ENCODE results near the gene DCXR. TPM values are rescaled to one million over a fixed set of nuclear protein-coding genes. Genes with fewer than 3 reads are reported as not detected.

Gene DCXR
- polyA plus RNA-seq, 3 donors = 88.8 to 93.1 (median 90.3) TPM

- Histone ChIP-seq H3K4me2 (replicated peaks; ENCODE audit: extremely low read depth, low read length, poor library complexity, severe bottlenecking) (no peak overlapping the region), H3K4me1 (ENCODE audit: control insufficient read depth in 1 of 2, insufficient read depth in 2 of 2, low read length in 2 of 2) (peaks cover 20 to 29% of the 10 kb centered on the region in 2 donors), H3K4me3 (replicated peaks in 1 of 3; ENCODE audit: low read depth in 2 of 3, low read length in 3 of 3) (no peak overlapping the region), H2AFZ (ENCODE audit: insufficient read depth, low read depth, low read length, poor library complexity, severe bottlenecking) (no peak overlapping the region), H3K79me2 (ENCODE audit: insufficient read depth, low read length) (peaks cover 24% of the 10 kb centered on the region), H3K27me3 (ENCODE audit: control insufficient read depth in 2 of 2, insufficient read depth in 2 of 2, low read length in 2 of 2) (no peaks in the 10 kb centered on the region), H3K27ac (ENCODE audit: low read depth in 1 of 2, low read length in 2 of 2) (no peak overlapping the region), H3K9me3 (replicated peaks in 1 of 2; ENCODE audit: control insufficient read depth in 1 of 2, insufficient read depth in 1 of 2, low read length in 2 of 2) (no peaks in the 10 kb centered on the region), H4K20me1 (ENCODE audit: insufficient read depth, low read length) (peaks cover 19% of the 10 kb centered on the region), H3K36me3 (replicated peaks in 1 of 2; ENCODE audit: control insufficient read depth in 1 of 2, insufficient read depth in 2 of 2, low read length in 2 of 2) (peaks cover 28 to 37% of the 10 kb centered on the region in 2 donors), H3K9ac (ENCODE audit: insufficient read depth, low read length, poor library complexity, severe bottlenecking) (no peak overlapping the region)
- peaks cover 19% of the 10 kb centered on the region for H3K4me1 Mint-ChIP-seq
- no peak overlapping the region for H3K4me3 Mint-ChIP-seq
- peaks cover 17 to 45% of the 10 kb centered on the region in 2 donors for H3K36me3 Mint-ChIP-seq
- 95% methylated on average over 5 of the region's 8 CpGs for WGBS (ENCODE audit: insufficient coverage)
- H3K9me3 Mint-ChIP-seq = no peaks in the 10 kb centered on the region
- H3K27me3 Mint-ChIP-seq (ENCODE audit: low read depth in 3 of 3) = no peaks in the 10 kb centered on the region
- intact Hi-C loops (cut with micrococcal nuclease) = no loop called here
- DNase-seq = no peak
- H3K27ac Mint-ChIP-seq = no peak overlapping the region
- no peak for TF ChIP-seq CTCF (IDR thresholded peaks at IDR 0.05)
Observed at GRCh38 chr17:82049106-82049505, 11.6 kb upstream of the DCXR start.

- Histone ChIP-seq H3K36me3 (replicated peaks in 1 of 2; ENCODE audit: control insufficient read depth in 1 of 2, insufficient read depth in 2 of 2, low read length in 2 of 2) (peaks cover 23 to 32% of the 10 kb centered on the region in 2 donors), H3K79me2 (ENCODE audit: insufficient read depth, low read length) (peaks cover 19% of the 10 kb centered on the region), H3K27ac (ENCODE audit: low read depth in 1 of 2, low read length in 2 of 2) (no peak overlapping the region), H3K4me3 (replicated peaks in 1 of 3; ENCODE audit: low read depth in 2 of 3, low read length in 3 of 3) (no peak overlapping the region), H3K27me3 (ENCODE audit: control insufficient read depth in 2 of 2, insufficient read depth in 2 of 2, low read length in 2 of 2) (no peaks in the 10 kb centered on the region), H3K9ac (ENCODE audit: insufficient read depth, low read length, poor library complexity, severe bottlenecking) (no peak overlapping the region), H4K20me1 (ENCODE audit: insufficient read depth, low read length) (peaks cover 14% of the 10 kb centered on the region), H3K4me1 (ENCODE audit: control insufficient read depth in 1 of 2, insufficient read depth in 2 of 2, low read length in 2 of 2) (peaks cover 20 to 28% of the 10 kb centered on the region in 2 donors), H3K9me3 (replicated peaks in 1 of 2; ENCODE audit: control insufficient read depth in 1 of 2, insufficient read depth in 1 of 2, low read length in 2 of 2) (no peaks in the 10 kb centered on the region), H3K4me2 (replicated peaks; ENCODE audit: extremely low read depth, low read length, poor library complexity, severe bottlenecking) (no peak overlapping the region), H2AFZ (ENCODE audit: insufficient read depth, low read depth, low read length, poor library complexity, severe bottlenecking) (no peak overlapping the region)
- H3K36me3 Mint-ChIP-seq = peaks cover 17 to 39% of the 10 kb centered on the region in 2 donors
- H3K4me1 Mint-ChIP-seq = peaks cover 19% of the 10 kb centered on the region
- H3K27ac Mint-ChIP-seq = no peak overlapping the region
- TF ChIP-seq CTCF (IDR thresholded peaks at IDR 0.05) = no peak
- no peaks in the 10 kb centered on the region for H3K9me3 Mint-ChIP-seq
- no peak overlapping the region for H3K4me3 Mint-ChIP-seq
- H3K27me3 Mint-ChIP-seq (ENCODE audit: low read depth in 3 of 3) = no peaks in the 10 kb centered on the region
- intact Hi-C loops (cut with micrococcal nuclease) = no loop called here
- DNase-seq = no peak
- 97% methylated on average over 16 of the region's 20 CpGs for WGBS (ENCODE audit: insufficient coverage)
Observed at GRCh38 chr17:82048571-82048971, 11.1 kb upstream of the DCXR start.
